ENCODE measurements around the gene HOXC12.

GRCh38 chr12:53980802-53981496 is 26.2 kb downstream of the HOXC12 start:
- TF ChIP-seq POLR2A (IDR thresholded peaks at IDR 0.05) (no peak), CTCF (IDR thresholded peaks at IDR 0.05) (no peak)

Data from esophagus squamous epithelium (tissue), 4 donors.